ENCODE measurements around the gene THAP12. TPM values are rescaled to one million over a fixed set of nuclear protein-coding genes. Genes with fewer than 3 reads are reported as not detected.
"Not testable (repeated sequence)": the region's sequence is repeated elsewhere in the genome, so short reads cannot be mapped to it uniquely, and the experiment has no call there.

The THAP12 gene
- total and polyA plus RNA-seq, 5 experiments from 2014 or later = 52.4 to 66.3 (median 58.6) TPM

DNA sequence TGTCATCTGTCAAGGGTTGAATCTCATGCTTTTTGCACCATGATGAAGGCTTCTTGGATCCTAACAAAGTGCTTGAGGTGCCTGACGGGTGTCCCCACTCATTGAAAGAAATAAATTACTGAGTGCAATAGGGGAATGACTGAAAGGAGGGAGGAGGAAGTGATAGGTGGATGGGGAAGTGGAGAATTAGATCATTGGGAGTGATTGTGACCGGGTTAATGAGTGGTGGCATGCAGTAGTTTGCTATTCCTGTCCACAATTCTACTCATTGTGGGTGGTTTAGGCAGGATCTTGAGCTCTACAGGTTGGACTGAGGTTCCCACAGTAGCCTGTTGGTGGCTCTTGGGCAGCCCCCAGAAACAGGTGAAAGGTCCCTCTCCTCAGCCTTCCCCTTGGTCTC lies 44.3 kb downstream of the THAP12 start:
- Mint-ChIP-seq H3K27me3 (peaks cover 0 to 10% (median 5%) of the 10 kb centered on the region in 5 donors), H3K4me1 (peaks cover 5 to 20% (median 6%) of the 10 kb centered on the region in 4 donors), H3K9me3 (peaks cover 0 to 28% (median 14%) of the 10 kb centered on the region in 9 donors), H3K4me3 (no peak overlapping the region), H3K36me3 (peaks cover 0 to 17% (median 15%) of the 10 kb centered on the region in 3 donors), H3K27ac (no peak overlapping the region)
- POLR2A ChIA-PET = interaction anchor here (0.5 kb wide), 1 partner anchor 35 kb away, joined by 4 read pairs; no protein-coding TSS in a partner anchor
- ATAC-seq (no peak), DNase-seq (no peak)

DNA sequence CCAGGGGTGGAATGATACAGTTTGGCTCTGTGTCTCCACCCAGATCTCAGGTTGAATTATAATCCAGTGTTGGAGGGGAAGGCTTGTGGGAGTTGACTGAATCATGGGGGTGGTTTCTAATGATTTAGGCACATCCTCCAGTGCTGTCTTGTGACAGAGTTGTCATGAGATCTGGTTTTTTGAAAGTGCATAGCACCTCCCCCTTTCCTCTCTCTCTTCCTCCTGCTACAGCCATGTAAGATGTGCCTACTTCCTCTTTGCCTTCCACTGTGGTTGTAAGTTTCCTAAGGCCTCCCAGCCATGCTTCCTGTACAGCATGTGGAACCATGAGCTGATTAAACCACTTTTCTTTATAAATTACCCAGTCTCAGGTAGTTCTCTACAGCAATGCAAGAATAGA lies 45.1 kb downstream of the THAP12 start:
- no peak overlapping the region for H3K27ac Mint-ChIP-seq
- ATAC-seq = no peak

DNA sequence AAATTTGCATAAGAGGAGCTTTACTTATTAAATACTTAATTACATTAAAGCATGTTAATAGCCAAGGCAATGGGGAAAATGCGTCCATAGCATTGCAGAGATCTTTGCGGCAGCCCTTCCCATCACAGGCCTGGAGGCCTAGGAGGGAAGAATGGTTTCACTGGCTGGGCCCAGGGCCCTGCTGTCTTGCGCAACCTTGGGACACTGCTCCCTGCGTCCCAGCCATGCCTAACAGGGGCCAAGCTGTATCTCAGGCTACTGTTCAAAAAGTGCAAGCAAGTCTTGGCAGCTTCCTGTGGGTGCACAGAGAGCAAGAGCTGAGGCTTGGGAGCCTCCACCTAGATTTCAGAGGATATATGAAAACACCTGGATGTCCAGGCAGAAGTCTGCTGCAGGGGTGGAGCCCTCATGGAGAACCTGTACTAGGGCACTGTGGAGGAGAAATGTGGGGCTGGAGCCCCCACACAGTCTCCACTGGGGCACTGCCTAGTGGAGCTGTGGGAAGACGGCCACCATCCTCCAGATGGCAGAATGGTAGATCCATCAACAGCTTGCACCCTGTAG lies 46.0 kb downstream of the THAP12 start:
- POLR2A ChIA-PET = no interaction called here
- no peak for DNase-seq
- no peak overlapping the region for H3K4me3 Mint-ChIP-seq

More for the DNA sequence above, 45.1 kb downstream of the THAP12 start:
- DNase-seq = no peak
- POLR2A ChIA-PET = no interaction called here
- peaks cover 2 to 20% (median 6%) of the 10 kb centered on the region in 4 donors for H3K4me1 Mint-ChIP-seq
- H3K36me3 Mint-ChIP-seq = peaks cover 0 to 17% (median 15%) of the 10 kb centered on the region in 3 donors
- peaks cover 0 to 28% (median 14%) of the 10 kb centered on the region in 9 donors for H3K9me3 Mint-ChIP-seq
- H3K4me3 Mint-ChIP-seq = no peak overlapping the region
- H3K27me3 Mint-ChIP-seq = peaks cover 0 to 10% (median 5%) of the 10 kb centered on the region in 5 donors

DNA sequence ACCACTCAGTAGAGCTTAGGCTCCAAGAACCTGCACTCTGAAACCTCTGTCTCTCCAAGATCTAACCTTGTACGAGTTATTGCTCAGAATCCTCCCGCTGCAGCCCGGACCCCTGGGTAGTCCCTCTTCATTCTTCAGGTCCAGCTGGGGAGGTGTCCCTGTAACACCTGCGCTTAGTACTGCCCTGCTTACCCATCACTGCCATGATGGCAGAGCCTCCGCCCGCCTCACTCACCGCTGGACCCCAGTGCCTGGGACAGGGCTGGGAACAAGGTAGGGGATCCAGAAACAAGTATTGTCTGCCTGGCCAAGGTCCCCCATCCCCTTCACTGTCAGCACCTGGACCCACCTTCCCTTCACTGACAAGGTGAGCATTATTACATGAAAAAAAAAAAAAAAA lies 50.3 kb downstream of the THAP12 start:
- POLR2A ChIA-PET = no interaction called here

More for the DNA sequence above, 46.0 kb downstream of the THAP12 start:
- ATAC-seq = no peak
- Mint-ChIP-seq H3K36me3 (peaks cover 0 to 17% (median 15%) of the 10 kb centered on the region in 3 donors), H3K9me3 (peaks cover 0 to 28% (median 14%) of the 10 kb centered on the region in 9 donors), H3K4me1 (peaks cover 2 to 20% (median 6%) of the 10 kb centered on the region in 4 donors), H3K27ac (no peak overlapping the region), H3K27me3 (peaks cover 0 to 10% (median 5%) of the 10 kb centered on the region in 5 donors)

DNA sequence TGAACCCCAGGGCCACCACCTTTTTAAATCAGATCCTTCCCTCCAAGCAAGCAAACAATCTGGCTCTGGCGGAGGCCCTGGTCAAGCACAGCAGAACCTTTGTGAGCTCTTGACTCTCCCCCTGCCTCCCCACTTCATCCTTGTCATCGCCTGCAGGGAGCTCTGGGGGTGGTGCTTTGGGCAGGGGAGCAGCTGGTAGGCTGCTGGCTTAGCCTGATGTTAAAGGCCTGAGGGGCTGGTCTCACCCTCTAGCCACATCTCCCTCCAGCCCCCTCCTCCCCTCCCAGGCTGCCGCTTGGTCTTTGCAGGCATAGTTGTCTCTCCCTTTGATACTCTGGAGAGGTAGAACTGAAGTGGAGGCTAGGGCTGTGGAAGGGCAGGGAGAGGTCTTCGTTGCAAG lies 50.9 kb downstream of the THAP12 start:
- DNase-seq (no peak), ATAC-seq (no peak)
- Mint-ChIP-seq H3K9me3 (peaks cover 0 to 14% (median 7%) of the 10 kb centered on the region in 9 donors), H3K4me3 (no peak overlapping the region), H3K4me1 (no peaks in the 10 kb centered on the region), H3K27me3 (peaks cover 0 to 17% (median 2%) of the 10 kb centered on the region in 5 donors), H3K36me3 (peaks cover 0 to 8% (median 7%) of the 10 kb centered on the region in 3 donors), H3K27ac (no peak overlapping the region)
- POLR2A ChIA-PET = no interaction called here

More for the DNA sequence above, 50.3 kb downstream of the THAP12 start:
- peaks cover 0 to 19% (median 9%) of the 10 kb centered on the region in 9 donors for H3K9me3 Mint-ChIP-seq
- DNase-seq (no peak), ATAC-seq (no peak)
- peaks cover 0 to 13% (median 8%) of the 10 kb centered on the region in 3 donors for H3K36me3 Mint-ChIP-seq
- H3K27ac Mint-ChIP-seq = no peak overlapping the region
- peaks cover 0 to 10% (median 0%) of the 10 kb centered on the region in 5 donors for H3K27me3 Mint-ChIP-seq
- no peak overlapping the region for H3K4me3 Mint-ChIP-seq
- peaks cover 0 to 1% (median 0%) of the 10 kb centered on the region in 4 donors for H3K4me1 Mint-ChIP-seq

DNA sequence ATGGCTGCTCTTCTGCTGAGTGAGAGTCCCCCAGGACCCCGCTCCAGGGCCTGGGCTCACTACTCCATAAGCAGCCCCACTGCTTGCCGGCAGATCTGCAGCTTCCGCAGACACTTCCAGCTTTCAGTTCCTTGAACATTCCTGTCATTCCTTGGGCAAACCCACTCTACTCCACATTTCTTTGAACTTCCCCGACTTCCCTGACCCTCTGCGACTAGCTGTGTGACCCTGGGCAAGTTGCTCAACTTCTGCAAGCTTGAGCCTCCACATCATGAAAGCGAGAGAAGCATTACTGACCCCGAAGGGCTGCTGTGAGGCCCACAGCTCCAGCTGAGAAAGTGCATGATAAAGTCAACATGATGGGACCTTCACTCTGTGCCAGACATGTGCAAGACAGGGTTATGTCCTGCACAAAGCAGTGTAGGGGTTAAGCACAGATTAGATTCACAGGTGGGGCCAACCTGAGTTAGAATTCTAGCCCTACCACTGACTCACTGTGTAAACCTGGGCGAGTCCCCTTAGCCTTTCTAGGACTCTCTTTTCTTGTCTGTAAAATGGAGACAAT lies 51.8 kb downstream of the THAP12 start:
- Mint-ChIP-seq H3K4me3 (no peak overlapping the region), H3K36me3 (peaks cover 0 to 3% (median 2%) of the 10 kb centered on the region in 3 donors), H3K9me3 (peaks cover 0 to 6% (median under 1%) of the 10 kb centered on the region in 9 donors), H3K27ac (no peak overlapping the region), H3K27me3 (peaks cover 0 to 18% (median 4%) of the 10 kb centered on the region in 5 donors), H3K4me1 (no peaks in the 10 kb centered on the region)
- ATAC-seq (no peak), DNase-seq (no peak)
- POLR2A ChIA-PET = no interaction called here

DNA sequence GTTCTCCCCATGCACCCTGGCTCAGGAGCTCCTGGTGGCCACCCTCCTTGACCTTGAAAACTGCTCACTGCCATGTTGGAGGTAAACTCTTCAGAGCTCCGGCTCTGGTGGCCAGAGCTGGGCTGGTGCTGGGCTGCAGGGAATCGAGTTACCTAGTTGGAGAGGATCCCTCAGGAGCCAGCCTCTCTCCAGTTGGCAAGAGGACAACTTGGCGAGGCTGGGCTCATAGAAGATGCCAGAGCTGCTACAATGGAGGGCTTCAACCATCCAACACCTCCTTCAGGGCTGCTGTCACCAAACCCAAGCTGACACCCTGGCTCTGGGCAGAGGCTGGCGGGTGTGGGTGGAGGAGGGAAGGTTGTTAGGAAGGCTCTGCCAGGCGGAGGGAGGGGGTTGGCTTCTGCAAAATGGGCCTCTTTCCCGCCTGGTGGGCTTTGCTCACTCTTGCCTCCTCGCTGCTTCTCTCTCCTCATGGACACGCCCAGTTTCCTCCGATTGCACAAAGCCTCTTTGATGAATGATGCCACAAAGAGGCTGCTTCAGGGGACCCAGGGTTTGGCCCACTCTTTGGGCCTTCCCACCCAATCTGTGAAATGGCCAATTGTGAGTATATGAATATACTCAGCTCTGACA lies 53.1 kb downstream of the THAP12 start:
- Mint-ChIP-seq H3K27ac (no peak overlapping the region), H3K9me3 (no peaks in the 10 kb centered on the region), H3K27me3 (peaks cover 9 to 30% (median 12%) of the 10 kb centered on the region in 5 donors), H3K4me3 (no peak overlapping the region), H3K36me3 (peaks cover 0 to under 1% (median 0%) of the 10 kb centered on the region in 3 donors), H3K4me1 (no peaks in the 10 kb centered on the region)
- DNase-seq (no peak), ATAC-seq (no peak)
- POLR2A ChIA-PET = no interaction called here

DNA sequence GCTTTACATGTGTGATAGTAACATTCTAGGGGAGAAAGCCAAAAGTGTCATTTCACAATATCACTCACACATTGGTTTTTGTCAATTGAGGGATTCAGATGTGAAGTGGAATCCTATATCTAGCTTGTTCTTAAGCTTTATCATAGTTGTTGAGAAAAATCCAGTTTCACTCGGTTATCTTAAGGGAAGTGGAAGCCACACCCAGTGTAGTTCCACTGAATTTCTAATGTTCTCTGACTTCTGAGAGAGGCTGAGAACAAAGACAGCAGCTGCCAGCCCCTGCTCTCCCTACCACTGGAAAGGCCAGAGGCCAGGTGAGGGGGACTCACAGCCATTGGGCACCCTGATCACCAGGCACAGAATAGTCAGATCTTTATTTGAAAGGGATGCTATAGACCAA lies 53.7 kb downstream of the THAP12 start:
- POLR2A ChIA-PET = no interaction called here
- Mint-ChIP-seq H3K27me3 (peaks cover 11 to 35% (median 14%) of the 10 kb centered on the region in 5 donors), H3K27ac (no peak overlapping the region), H3K4me3 (no peak overlapping the region), H3K9me3 (no peaks in the 10 kb centered on the region), H3K36me3 (peaks cover 0 to 2% (median 0%) of the 10 kb centered on the region in 3 donors), H3K4me1 (no peaks in the 10 kb centered on the region)
- no peak for DNase-seq
- ATAC-seq = no peak

DNA sequence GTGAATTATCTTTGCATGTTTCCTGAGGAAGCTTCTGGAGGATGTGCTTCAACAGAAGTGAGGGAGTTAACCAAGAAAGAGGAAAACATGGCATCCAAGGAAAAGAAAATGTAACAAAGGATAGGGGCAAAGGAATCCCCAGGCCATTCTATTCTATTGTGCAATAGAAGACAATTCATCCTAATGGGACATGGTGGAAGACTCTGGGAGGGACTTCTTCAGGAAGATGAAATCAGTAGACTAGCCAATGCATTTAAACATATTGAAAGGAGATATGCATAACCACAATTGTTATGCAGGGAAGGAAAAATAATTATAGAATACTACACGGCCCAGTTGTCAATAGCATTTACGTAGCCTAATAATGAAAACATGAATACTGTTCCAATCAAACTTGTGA lies 55.7 kb downstream of the THAP12 start:
- POLR2A ChIA-PET = no interaction called here
- no peak overlapping the region for H3K4me3 Mint-ChIP-seq
- DNase-seq = no peak
- peaks cover 0 to 2% (median 0%) of the 10 kb centered on the region in 3 donors for H3K36me3 Mint-ChIP-seq
- H3K4me1 Mint-ChIP-seq = no peaks in the 10 kb centered on the region
- no peaks in the 10 kb centered on the region for H3K9me3 Mint-ChIP-seq
- H3K27me3 Mint-ChIP-seq = peaks cover 19 to 53% (median 28%) of the 10 kb centered on the region in 5 donors
- ATAC-seq = no peak
- no peak overlapping the region for H3K27ac Mint-ChIP-seq

DNA sequence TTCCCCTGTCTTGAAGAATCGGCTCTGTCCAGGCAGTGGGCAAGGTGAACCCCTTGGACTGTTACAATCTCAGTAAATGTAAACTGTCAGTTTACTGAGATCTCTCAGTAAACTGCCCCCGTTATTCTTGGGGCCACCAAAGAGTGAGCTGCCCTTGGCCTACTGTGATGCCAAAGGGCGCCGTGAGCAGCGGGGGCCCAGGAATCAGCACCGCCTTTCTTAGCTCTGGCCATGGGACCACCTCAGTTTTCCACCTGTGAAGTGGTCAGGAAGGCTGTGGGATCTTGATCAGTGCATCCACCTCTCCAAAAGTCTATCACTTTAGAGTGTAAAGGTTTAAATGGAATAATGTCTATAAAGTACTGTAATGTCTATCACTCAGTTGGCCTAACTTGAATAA lies 57.1 kb downstream of the THAP12 start:
- Mint-ChIP-seq H3K27me3 (peaks cover 23 to 60% (median 37%) of the 10 kb centered on the region in 5 donors), H3K4me1 (no peaks in the 10 kb centered on the region), H3K9me3 (no peaks in the 10 kb centered on the region), H3K27ac (no peak overlapping the region), H3K36me3 (peaks cover 0 to 2% (median 0%) of the 10 kb centered on the region in 3 donors), H3K4me3 (no peak overlapping the region)
- DNase-seq (no peak), ATAC-seq (no peak)
- POLR2A ChIA-PET = interaction anchor here (2.2 kb wide), 1 partner anchor 117 kb away, joined by 5 read pairs; no protein-coding TSS in a partner anchor

DNA sequence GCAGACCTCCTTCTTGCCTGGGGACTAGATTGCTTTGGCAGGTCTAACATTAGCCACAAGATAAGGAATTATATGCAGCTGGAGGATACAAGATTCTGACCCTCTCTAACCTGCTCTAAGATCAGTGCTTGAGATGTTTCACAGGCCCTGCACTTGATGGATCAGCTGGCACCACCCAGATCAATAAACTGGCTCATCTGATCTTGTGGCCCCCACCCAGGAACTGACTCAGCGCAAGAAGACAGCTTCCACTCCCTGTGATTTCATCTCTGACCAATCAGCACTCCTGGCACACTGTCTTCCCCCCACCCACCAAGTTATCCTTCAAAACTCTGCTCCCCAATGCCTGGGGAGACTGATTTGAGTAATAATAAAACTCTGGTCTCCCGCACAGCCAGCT lies 57.6 kb downstream of the THAP12 start:
- POLR2A ChIA-PET = interaction anchor here (2.2 kb wide), 1 partner anchor 116 kb away, joined by 5 read pairs; no protein-coding TSS in a partner anchor
- not testable (repeated sequence) for H3K9me3 Mint-ChIP-seq, ATAC-seq, H3K27ac Mint-ChIP-seq, H3K36me3 Mint-ChIP-seq, H3K4me3 Mint-ChIP-seq, H3K4me1 Mint-ChIP-seq, DNase-seq
- peaks cover 23 to 60% (median 37%) of the 10 kb centered on the region in 5 donors for H3K27me3 Mint-ChIP-seq

DNA sequence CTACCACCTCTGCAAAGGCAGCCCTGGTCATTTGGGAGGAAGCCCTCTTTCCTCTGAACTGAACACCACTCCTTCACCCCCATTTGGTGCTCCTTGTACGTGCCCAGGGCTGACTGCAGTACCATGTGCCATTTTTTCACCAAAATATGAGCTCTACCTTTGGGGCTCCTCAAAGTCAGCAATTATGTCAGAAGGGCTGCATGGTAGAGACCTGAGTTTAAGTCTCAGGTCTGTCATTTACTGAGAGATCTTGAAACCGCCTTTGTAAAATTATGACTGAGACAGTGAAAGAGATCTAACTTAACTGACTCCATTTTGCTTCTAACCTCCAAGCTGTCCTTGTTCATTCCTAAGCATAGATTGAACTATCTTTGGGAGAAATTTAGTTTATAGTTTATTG lies 58.0 kb downstream of the THAP12 start:
- H3K36me3 Mint-ChIP-seq = peaks cover 0 to 2% (median 0%) of the 10 kb centered on the region in 3 donors
- POLR2A ChIA-PET = interaction anchor here (2.2 kb wide), 1 partner anchor 116 kb away, joined by 5 read pairs; no protein-coding TSS in a partner anchor
- no peak for DNase-seq
- peaks cover 23 to 65% (median 37%) of the 10 kb centered on the region in 5 donors for H3K27me3 Mint-ChIP-seq
- no peak overlapping the region for H3K27ac Mint-ChIP-seq
- H3K4me3 Mint-ChIP-seq = no peak overlapping the region
- no peak for ATAC-seq
- no peaks in the 10 kb centered on the region for H3K9me3 Mint-ChIP-seq
- no peaks in the 10 kb centered on the region for H3K4me1 Mint-ChIP-seq

DNA sequence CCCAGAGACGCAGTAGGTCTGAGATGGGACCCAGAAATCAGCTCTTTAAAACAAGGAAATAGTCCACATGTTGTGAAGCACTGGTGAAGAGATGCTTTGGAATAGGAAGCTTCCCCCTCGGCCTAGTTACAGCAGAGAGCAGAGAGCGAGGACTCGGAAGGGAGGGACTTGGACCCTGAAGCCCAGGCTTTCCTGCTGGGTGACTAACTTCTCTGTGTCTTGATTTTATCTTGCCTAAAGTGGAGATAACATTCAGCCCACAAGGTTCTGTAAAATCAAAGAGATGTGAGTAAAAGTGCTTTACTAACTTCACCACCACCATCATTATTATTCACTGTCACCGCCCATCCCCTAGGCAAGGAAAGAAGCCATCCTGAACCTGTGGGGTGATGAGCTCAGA lies 58.4 kb downstream of the THAP12 start:
- no peaks in the 10 kb centered on the region for H3K9me3 Mint-ChIP-seq
- POLR2A ChIA-PET = interaction anchor here (2.2 kb wide), 1 partner anchor 115 kb away, joined by 5 read pairs; no protein-coding TSS in a partner anchor
- H3K36me3 Mint-ChIP-seq = peaks cover 0 to 2% (median 0%) of the 10 kb centered on the region in 3 donors
- no peak overlapping the region for H3K27ac Mint-ChIP-seq
- H3K4me3 Mint-ChIP-seq = no peak overlapping the region
- no peak for ATAC-seq
- H3K27me3 Mint-ChIP-seq = peaks cover 23 to 69% (median 37%) of the 10 kb centered on the region in 5 donors
- no peak for DNase-seq
- no peaks in the 10 kb centered on the region for H3K4me1 Mint-ChIP-seq

Data from naive thymus-derived CD8-positive, alpha-beta T cell (primary cell).